T-cell (primary cell): ENCODE results near the gene IRX1. TPM values are rescaled to one million over a fixed set of nuclear protein-coding genes. Genes with fewer than 3 reads are reported as not detected.
A peak's percentile ranks its signal among the peaks of the same experiment; 100 is the strongest.

Source experiments
- ATAC-seq, 4 experiments: fragments of 200-7000 bp in 3 of 4; fragments of 150-1000 bp in 1 of 4; cut with Tn5 transposase; replicated peaks in 1 of 4; 1 replicate in 3 of 4; 2 replicates in 1 of 4; pipeline ENCODE4 v1.10.0; 2021; ENCODE audit warnings: moderate library complexity in 3 of 4, mild to moderate bottlenecking in 2 of 4, moderate number of reproducible peaks in 1 of 4
- CTCF ChIA-PET, 2 donors: fragments of 300-600 bp; sonication (Branson Sonifier 250); formaldehyde crosslinking; loops; one replicate each; lab custom pipeline; 2022; ENCODE audit warnings: antibody characterized with exemption in 2 of 2; lab: Charles Lee
- POLR2A ChIA-PET, 2 donors: fragments of 300-600 bp; sonication (Branson Sonifier 250); formaldehyde crosslinking; loops; one replicate each; lab custom pipeline; 2022; ENCODE audit warnings: antibody characterized with exemption in 2 of 2; lab: Charles Lee
- DNase-seq, 35 experiments: peaks; one replicate each; pipeline versions ENCODE4 v3.0.0 to v3.0.0-alpha.2; 2013 to 2023
- H3K27ac ChIP-seq: one replicate; pipeline ENCODE4 v1.5.1; 2013; ENCODE audit warnings: low read length
- H3K27me3 ChIP-seq, 2 experiments: replicated peaks in 1 of 2; 1 replicate in 1 of 2; 2 replicates in 1 of 2; pipeline versions ENCODE4 v1.6.1 to v1.7.0; 2013; ENCODE audit warnings: low read length in 1 of 2, mixed read lengths in 1 of 2; ENCODE audit not compliant: control insufficient read depth in 2 of 2, insufficient read depth in 2 of 2; ENCODE audit errors: extremely low read depth in 1 of 2
- H3K36me3 ChIP-seq, 2 donors: 1 replicate in 1 of 2; 2 replicates in 1 of 2; pipeline versions ENCODE4 v1.6.1 to v1.7.0; 2013; ENCODE audit warnings: low read length in 1 of 2; ENCODE audit not compliant: control insufficient read depth in 2 of 2, insufficient read depth in 1 of 2; ENCODE audit errors: extremely low read depth in 1 of 2
- H3K4me1 ChIP-seq, 2 experiments: 1 replicate in 1 of 2; 2 replicates in 1 of 2; pipeline versions ENCODE4 v1.6.1 to v1.7.0; 2013; ENCODE audit warnings: low read length in 2 of 2, mixed read lengths in 1 of 2; ENCODE audit not compliant: insufficient read depth in 2 of 2, control insufficient read depth in 1 of 2; ENCODE audit errors: extremely low read depth in 1 of 2
- H3K4me3 ChIP-seq, 2 donors: 1 replicate in 1 of 2; 2 replicates in 1 of 2; pipeline versions ENCODE4 v1.5.1 to v1.7.0; 2013; ENCODE audit warnings: mild to moderate bottlenecking in 2 of 2, low read length in 1 of 2, moderate library complexity in 1 of 2; ENCODE audit not compliant: control insufficient read depth in 1 of 2; ENCODE audit errors: extremely low read depth in 1 of 2
- H3K9me3 ChIP-seq: 2 replicates; pipeline ENCODE4 v1.7.0; 2013
- H3K27ac Mint-ChIP-seq, 2 donors: one replicate each; pipeline ENCODE4 v1.8.0; 2020 to 2021; ENCODE audit warnings: mild to moderate bottlenecking in 2 of 2, mixed read lengths in 2 of 2
- H3K27me3 Mint-ChIP-seq, 2 donors: one replicate each; pipeline ENCODE4 v1.8.0; 2021 to 2022; ENCODE audit warnings: mixed read lengths in 2 of 2
- H3K36me3 Mint-ChIP-seq: one replicate; pipeline ENCODE4 v1.8.0; 2021; ENCODE audit warnings: mixed read lengths
- H3K4me1 Mint-ChIP-seq, 3 donors: one replicate each; pipeline ENCODE4 v1.8.0; 2020 to 2022; ENCODE audit warnings: mixed read lengths in 3 of 3, mild to moderate bottlenecking in 1 of 3
- H3K4me3 Mint-ChIP-seq, 3 donors: one replicate each; pipeline ENCODE4 v1.8.0; 2020 to 2022; ENCODE audit warnings: mild to moderate bottlenecking in 3 of 3, mixed read lengths in 3 of 3, moderate library complexity in 3 of 3
- H3K9me3 Mint-ChIP-seq, 3 donors: one replicate each; pipeline ENCODE4 v1.8.0; 2020 to 2022; ENCODE audit warnings: mixed read lengths in 3 of 3
- WGBS: methylation state at CpG from one replicate; pipeline ENCODE4 v1.1.5; 2013; ENCODE audit warnings: missing lambda C conversion rate; ENCODE audit not compliant: insufficient coverage; 5-methylcytosine and 5-hydroxymethylcytosine counted together
- total RNA-seq, 35 experiments: library from RNA in 6 of 35; stranded (reverse) in 6 of 35; fragments of 120-200 nt in 1 of 35; gene quantifications; one replicate each; pipeline versions ENCODE4 v1.2.1 to v1.2.4 and lab custom pipeline; 2013 to 2026

Gene IRX1
- total RNA-seq, 5 donors from 2014 or later (not counting 1 experiment from before 2014, with no cell fraction given), result not detected

DNA sequence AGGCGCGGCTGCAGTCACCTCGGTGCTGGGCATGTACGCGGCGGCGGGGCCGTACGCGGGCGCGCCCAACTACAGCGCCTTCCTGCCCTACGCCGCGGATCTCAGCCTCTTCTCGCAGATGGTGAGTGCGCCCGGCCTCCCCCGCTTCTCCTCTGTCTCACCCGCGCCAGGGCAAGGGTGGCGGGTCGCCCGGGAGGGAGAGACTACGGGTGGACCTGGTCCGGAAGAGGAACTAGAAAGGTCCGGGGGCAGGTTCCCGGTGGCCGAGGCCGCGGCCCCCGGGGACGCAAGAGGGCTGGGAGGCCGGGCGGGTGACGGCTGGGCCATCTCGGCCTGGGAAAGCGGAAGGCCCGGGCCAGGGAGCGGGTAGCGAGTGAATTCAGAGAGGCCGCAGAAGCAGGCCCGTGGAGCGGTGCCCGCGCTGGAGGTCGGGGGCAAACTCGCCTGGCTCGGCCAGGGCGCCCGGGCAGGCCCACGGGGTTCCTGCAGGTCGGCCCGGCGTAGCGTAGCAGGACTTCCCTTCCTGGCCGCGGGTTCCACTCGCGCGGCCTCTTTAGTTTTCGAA is 711 bp downstream of the IRX1 start:
- Histone ChIP-seq H3K4me3 (no peak overlapping the region), H3K27me3 (peaks cover 23 to 69% of the 10 kb centered on the region in 2 experiments), H3K9me3 (no peaks in the 10 kb centered on the region), H3K27ac (no peak overlapping the region), H3K4me1 (no peaks in the 10 kb centered on the region), H3K36me3 (no peaks in the 10 kb centered on the region)
- ATAC-seq, result no peak
- DNase-seq, result no peak
- no peaks in the 10 kb centered on the region for H3K36me3 Mint-ChIP-seq
- ChIA-PET CTCF (no interaction called here), POLR2A (no interaction called here)
- peaks cover 4 to 7% (median 7%) of the 10 kb centered on the region in 3 donors for H3K4me1 Mint-ChIP-seq
- no peaks in the 10 kb centered on the region for H3K9me3 Mint-ChIP-seq
- peaks cover 47 to 63% of the 10 kb centered on the region in 2 donors for H3K27me3 Mint-ChIP-seq
- no peak overlapping the region for H3K4me3 Mint-ChIP-seq
- 6% methylated on average over 63 of the region's 63 CpGs for WGBS
- no peak overlapping the region for H3K27ac Mint-ChIP-seq

GRCh38 chr5:3596857-3597166 is 1.2 kb downstream of the IRX1 start:
- H3K9me3 Mint-ChIP-seq, result no peaks in the 10 kb centered on the region
- ATAC-seq (no peak), DNase-seq (no peak)
- peaks cover 9 to 11% (median 10%) of the 10 kb centered on the region in 3 donors for H3K4me1 Mint-ChIP-seq
- H3K4me1 ChIP-seq, result no peaks in the 10 kb centered on the region
- H3K9me3 ChIP-seq, result no peaks in the 10 kb centered on the region
- H3K4me3 ChIP-seq, result no peak overlapping the region
- peaks cover 23 to 68% of the 10 kb centered on the region in 2 experiments for H3K27me3 ChIP-seq
- 0% methylated on average over 1 of the region's 7 CpGs for WGBS
- no peak overlapping the region for H3K27ac ChIP-seq
- ChIA-PET CTCF (no interaction called here), POLR2A (no interaction called here)
- no peak overlapping the region for H3K4me3 Mint-ChIP-seq
- peaks cover 50 to 64% of the 10 kb centered on the region in 2 donors for H3K27me3 Mint-ChIP-seq
- no peak overlapping the region for H3K27ac Mint-ChIP-seq
- no peaks in the 10 kb centered on the region for H3K36me3 ChIP-seq
- H3K36me3 Mint-ChIP-seq, result no peaks in the 10 kb centered on the region

DNA sequence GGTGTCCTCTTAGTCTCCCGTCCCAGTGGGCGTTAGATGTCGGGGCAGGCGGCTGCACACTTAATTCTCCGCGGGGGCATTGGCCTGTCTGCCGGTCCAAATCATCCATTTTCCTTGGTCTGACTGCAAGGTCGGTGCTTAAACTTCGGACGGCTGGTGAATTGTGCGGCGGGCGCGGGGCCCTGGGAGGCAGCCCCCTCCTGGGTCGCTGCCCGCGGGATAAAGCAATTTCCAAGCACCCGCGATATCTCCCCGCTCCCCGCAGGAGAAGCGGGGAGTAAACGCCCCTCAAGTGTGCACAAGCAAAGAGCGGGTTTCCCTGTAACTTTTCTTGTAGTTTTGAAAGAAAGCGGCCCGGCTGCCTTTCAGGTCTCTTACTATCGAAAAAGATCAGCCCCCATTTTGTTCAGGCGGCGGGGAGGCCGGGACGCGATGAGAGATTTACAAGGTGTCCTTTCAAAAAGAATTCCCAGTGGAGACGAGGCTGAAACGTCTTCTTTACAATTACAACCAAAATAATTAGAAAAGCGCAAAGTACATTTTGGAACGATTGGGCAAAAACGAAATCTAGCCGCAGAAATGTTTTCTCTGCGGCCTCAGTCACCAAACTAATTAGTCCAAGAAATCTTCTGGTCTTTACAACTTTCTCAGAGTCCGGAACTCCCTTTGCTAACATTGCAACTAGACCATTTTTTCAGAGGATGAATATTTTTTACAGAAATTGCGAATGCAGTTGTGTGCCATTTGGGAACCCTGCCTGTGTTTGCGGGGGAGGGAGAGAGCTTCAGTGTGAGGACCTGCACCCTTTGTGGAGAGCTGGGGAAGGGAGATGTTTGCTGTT is 1.8 kb downstream of the IRX1 start:
- Mint-ChIP-seq H3K4me3 (no peak overlapping the region), H3K27ac (no peak overlapping the region), H3K4me1 (peaks cover 10 to 12% (median 12%) of the 10 kb centered on the region in 3 donors), H3K36me3 (no peaks in the 10 kb centered on the region), H3K9me3 (no peaks in the 10 kb centered on the region), H3K27me3 (peaks cover 46 to 65% of the 10 kb centered on the region in 2 donors)
- Histone ChIP-seq H3K36me3 (no peaks in the 10 kb centered on the region), H3K9me3 (no peaks in the 10 kb centered on the region), H3K27ac (no peak overlapping the region), H3K4me3 (no peak overlapping the region), H3K4me1 (no peaks in the 10 kb centered on the region), H3K27me3 (peaks cover 23 to 70% of the 10 kb centered on the region in 2 experiments)
- POLR2A ChIA-PET, result no interaction called here
- CTCF ChIA-PET, result no interaction called here
- ATAC-seq (no peak), DNase-seq (no peak)
- 10% methylated on average over 39 of the region's 42 CpGs for WGBS

DNA sequence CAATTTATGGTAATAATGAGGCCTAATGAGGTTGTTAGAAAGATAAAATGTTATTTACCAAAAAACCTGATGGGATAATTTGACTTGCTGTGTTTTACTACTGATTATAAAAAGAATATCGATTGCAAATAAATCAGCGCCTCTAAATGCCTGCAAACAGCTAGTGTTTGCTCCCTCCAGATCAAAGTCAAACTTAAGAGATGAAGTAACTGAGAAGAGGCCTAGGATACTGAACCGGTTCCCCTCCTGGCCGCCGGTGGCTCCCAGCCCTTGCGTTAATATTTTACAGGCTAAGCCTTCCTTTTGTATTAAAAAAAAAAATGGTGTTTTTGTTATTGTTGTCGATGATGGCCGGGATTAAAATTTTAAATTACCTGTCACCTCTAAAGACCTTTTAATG is 2.6 kb downstream of the IRX1 start:
- peaks cover 16 to 69% of the 10 kb centered on the region in 2 experiments for H3K27me3 ChIP-seq
- H3K4me3 ChIP-seq, result no peak overlapping the region
- H3K27ac Mint-ChIP-seq, result no peak overlapping the region
- H3K36me3 Mint-ChIP-seq, result no peaks in the 10 kb centered on the region
- DNase-seq (no peak), ATAC-seq (no peak)
- no peaks in the 10 kb centered on the region for H3K9me3 ChIP-seq
- peaks cover 10 to 12% (median 12%) of the 10 kb centered on the region in 3 donors for H3K4me1 Mint-ChIP-seq
- ChIA-PET POLR2A (no interaction called here), CTCF (no interaction called here)
- no peaks in the 10 kb centered on the region for H3K4me1 ChIP-seq
- H3K27ac ChIP-seq, result no peak overlapping the region
- peaks cover 45 to 63% of the 10 kb centered on the region in 2 donors for H3K27me3 Mint-ChIP-seq
- H3K4me3 Mint-ChIP-seq, result no peak overlapping the region
- H3K9me3 Mint-ChIP-seq, result no peaks in the 10 kb centered on the region
- H3K36me3 ChIP-seq, result no peaks in the 10 kb centered on the region
- 7% methylated on average over 3 of the region's 8 CpGs for WGBS

- no peaks in the 10 kb centered on the region for H3K36me3 ChIP-seq
- no peak overlapping the region for H3K4me3 Mint-ChIP-seq
- 8% methylated on average over 12 of the region's 12 CpGs for WGBS
- peaks cover 16 to 69% of the 10 kb centered on the region in 2 experiments for H3K27me3 ChIP-seq
- CTCF ChIA-PET, result no interaction called here
- DNase-seq (no peak), ATAC-seq (no peak)
- H3K4me3 ChIP-seq, result no peak overlapping the region
- POLR2A ChIA-PET, result no interaction called here
- H3K9me3 Mint-ChIP-seq, result no peaks in the 10 kb centered on the region
- peaks cover 47 to 63% of the 10 kb centered on the region in 2 donors for H3K27me3 Mint-ChIP-seq
- peaks cover 10 to 12% (median 10%) of the 10 kb centered on the region in 3 donors for H3K4me1 Mint-ChIP-seq
- H3K27ac Mint-ChIP-seq, result peak overlapping the region in 1 of 2 donors; percentile 15
- H3K9me3 ChIP-seq, result no peaks in the 10 kb centered on the region
- H3K4me1 ChIP-seq, result no peaks in the 10 kb centered on the region
- no peaks in the 10 kb centered on the region for H3K36me3 Mint-ChIP-seq
- no peak overlapping the region for H3K27ac ChIP-seq
Measured at GRCh38 chr5:3598769-3599211, 3.2 kb downstream of the IRX1 start.

DNA sequence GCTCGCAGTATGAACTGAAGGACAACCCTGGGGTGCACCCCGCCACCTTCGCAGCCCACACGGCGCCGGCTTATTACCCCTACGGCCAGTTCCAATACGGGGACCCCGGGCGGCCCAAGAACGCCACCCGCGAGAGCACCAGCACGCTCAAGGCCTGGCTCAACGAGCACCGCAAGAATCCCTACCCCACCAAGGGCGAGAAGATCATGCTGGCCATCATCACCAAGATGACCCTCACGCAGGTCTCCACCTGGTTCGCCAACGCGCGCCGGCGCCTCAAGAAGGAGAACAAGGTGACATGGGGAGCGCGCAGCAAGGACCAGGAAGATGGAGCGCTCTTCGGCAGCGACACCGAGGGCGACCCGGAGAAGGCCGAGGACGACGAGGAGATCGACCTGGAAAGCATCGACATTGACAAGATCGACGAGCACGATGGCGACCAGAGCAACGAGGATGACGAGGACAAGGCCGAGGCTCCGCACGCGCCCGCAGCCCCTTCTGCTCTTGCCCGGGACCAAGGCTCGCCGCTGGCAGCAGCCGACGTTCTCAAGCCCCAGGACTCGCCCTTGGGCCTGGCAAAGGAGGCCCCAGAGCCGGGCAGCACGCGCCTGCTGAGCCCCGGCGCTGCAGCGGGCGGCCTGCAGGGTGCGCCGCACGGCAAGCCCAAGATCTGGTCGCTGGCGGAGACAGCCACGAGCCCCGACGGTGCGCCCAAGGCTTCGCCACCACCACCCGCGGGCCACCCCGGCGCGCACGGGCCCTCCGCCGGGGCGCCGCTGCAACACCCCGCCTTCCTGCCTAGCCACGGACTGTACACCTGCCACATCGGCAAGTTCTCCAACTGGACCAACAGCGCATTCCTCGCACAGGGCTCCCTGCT is 3.8 kb downstream of the IRX1 start:
- Mint-ChIP-seq H3K27me3 (peaks cover 43 to 62% of the 10 kb centered on the region in 2 donors), H3K36me3 (no peaks in the 10 kb centered on the region), H3K4me1 (peaks cover 8 to 12% (median 10%) of the 10 kb centered on the region in 3 donors), H3K27ac (peak overlapping the region in 1 of 2 donors; percentile 15), H3K4me3 (no peak overlapping the region), H3K9me3 (no peaks in the 10 kb centered on the region)
- H3K4me3 ChIP-seq, result no peak overlapping the region
- DNase-seq (no peak), ATAC-seq (no peak)
- no peaks in the 10 kb centered on the region for H3K36me3 ChIP-seq
- WGBS, result 14% methylated on average over 82 of the region's 86 CpGs
- no peaks in the 10 kb centered on the region for H3K9me3 ChIP-seq
- no peaks in the 10 kb centered on the region for H3K4me1 ChIP-seq
- CTCF ChIA-PET, result no interaction called here
- no peak overlapping the region for H3K27ac ChIP-seq
- peaks cover 18 to 69% of the 10 kb centered on the region in 2 experiments for H3K27me3 ChIP-seq
- POLR2A ChIA-PET, result no interaction called here
